SH-SY5Y (cell line): Measurements from ENCODE around the gene LSM11.

ENCODE experiments used
- GATA2 ChIP-seq: IDR thresholded peaks from 2 replicates; pipeline ENCODE4 v1.6.1; 2011; ENCODE audit warnings: mild to moderate bottlenecking, low read depth, low read length
- GATA3 ChIP-seq: IDR thresholded peaks from 2 replicates; pipeline ENCODE4 v1.6.1; 2011; ENCODE audit warnings: low read depth, mild to moderate bottlenecking, low read length, moderate library complexity

GRCh38 chr5:157799578-157799977 is 56.1 kb downstream of the LSM11 start:
- no peak for TF ChIP-seq GATA3
- TF ChIP-seq GATA2: no peak
